Activated CD8-positive, alpha-beta memory T cell treated with anti-CD3 and anti-CD28 coated beads for 1 hour (primary cell): ENCODE data around the gene SLC35F6.

Experiments
- DNase-seq, 2 donors: peaks; one replicate each; pipeline ENCODE4 v3.0.0-alpha.2; 2020; ENCODE audit warnings: low read depth in 1 of 2; ENCODE audit errors: extremely low read depth in 1 of 2

Gene SLC35F6

GRCh38 chr2:26764078-26764887 lies at the start of gene SLC35F6:
TSS of gene SLC35F6 (plus strand) at chr2:26764284. CDS start at chr2:26764350, 66 bp downstream.
- DNase-seq: peak; percentile 45 to 76

- no peak for DNase-seq
Observed at GRCh38 chr2:26715528-26716270, 48.4 kb upstream of the SLC35F6 start.

- DNase-seq: no peak
Observed at GRCh38 chr2:26716340-26716739, 47.7 kb upstream of the SLC35F6 start.

GRCh38 chr2:26716769-26717168 lies 47.3 kb upstream of the SLC35F6 start:
- no peak for DNase-seq

- no peak for DNase-seq
Observed at GRCh38 chr2:26717362-26717761, 46.7 kb upstream of the SLC35F6 start.

GRCh38 chr2:26718949-26719686 lies 45.0 kb upstream of the SLC35F6 start:
- DNase-seq: no peak

- no peak for DNase-seq
Observed at GRCh38 chr2:26720322-26721114, 43.6 kb upstream of the SLC35F6 start.

GRCh38 chr2:26721115-26722032 lies 42.7 kb upstream of the SLC35F6 start:
- DNase-seq: no peak

- no peak for DNase-seq
Observed at GRCh38 chr2:26722328-26722727, 41.8 kb upstream of the SLC35F6 start.

- no peak for DNase-seq
Observed at GRCh38 chr2:26722911-26723310, 41.2 kb upstream of the SLC35F6 start.

GRCh38 chr2:26723475-26723874 lies 40.6 kb upstream of the SLC35F6 start:
- no peak for DNase-seq

- no peak for DNase-seq
Observed at GRCh38 chr2:26723991-26724750, 39.9 kb upstream of the SLC35F6 start.

- DNase-seq: no peak
Observed at GRCh38 chr2:26724784-26725520, 39.1 kb upstream of the SLC35F6 start.

GRCh38 chr2:26725521-26725820 lies 38.6 kb upstream of the SLC35F6 start:
- DNase-seq: no peak

GRCh38 chr2:26726228-26726627 lies 37.9 kb upstream of the SLC35F6 start:
- no peak for DNase-seq

GRCh38 chr2:26727641-26728561 lies 36.2 kb upstream of the SLC35F6 start:
- no peak for DNase-seq

GRCh38 chr2:26729311-26729710 lies 34.8 kb upstream of the SLC35F6 start:
- DNase-seq: no peak
